ES-I3 (cell line): Measurements from ENCODE around the gene NMT1.

Experiments
- H3K36me3 ChIP-seq: 2 replicates; pipeline ENCODE4 v1.6.1; 2013; ENCODE audit warnings: mild to moderate bottlenecking, low read length, control low read depth, moderate library complexity; ENCODE audit not compliant: insufficient read depth
- H3K4me1 ChIP-seq: 2 replicates; pipeline ENCODE4 v1.6.1; 2013; ENCODE audit warnings: mild to moderate bottlenecking, control low read depth, low read length; ENCODE audit not compliant: insufficient read depth
- H3K9ac ChIP-seq: 2 replicates; pipeline ENCODE4 v1.6.1; 2013; ENCODE audit warnings: low read depth, mild to moderate bottlenecking, low read length, moderate library complexity
- H3K9me3 ChIP-seq: 2 replicates; pipeline ENCODE4 v1.6.1; 2013; ENCODE audit warnings: mild to moderate bottlenecking, low read length, moderate library complexity; ENCODE audit not compliant: control insufficient read depth, insufficient read depth

The NMT1 gene

GRCh38 chr17:45029758-45030423 is 31.2 kb upstream of the NMT1 start:
- Histone ChIP-seq H3K9ac (no peak overlapping the region), H3K36me3 (peaks cover 28% of the 10 kb centered on the region), H3K4me1 (no peaks in the 10 kb centered on the region), H3K9me3 (no peaks in the 10 kb centered on the region)

DNA sequence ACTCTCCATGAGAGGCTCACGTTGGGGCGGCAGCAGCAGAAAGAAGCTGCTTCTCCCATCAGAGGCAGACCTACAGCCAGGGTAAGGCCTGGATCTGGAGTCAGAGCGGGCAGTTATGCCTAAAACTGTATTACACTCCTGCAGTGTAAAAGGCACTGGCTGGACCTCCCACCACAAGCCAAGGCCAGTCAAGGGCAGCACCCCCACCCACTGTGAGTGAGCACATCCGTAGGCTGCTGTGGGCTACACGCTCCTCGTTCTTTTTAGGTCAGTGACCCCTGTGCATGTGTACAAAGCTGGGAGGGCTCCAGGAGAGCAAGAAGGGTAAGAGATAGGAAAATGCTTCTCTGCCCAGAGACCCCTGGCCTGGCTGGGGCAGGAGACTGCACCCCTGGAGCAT is 30.4 kb upstream of the NMT1 start:
- Histone ChIP-seq H3K9me3 (no peaks in the 10 kb centered on the region), H3K9ac (no peak overlapping the region), H3K4me1 (no peaks in the 10 kb centered on the region), H3K36me3 (peaks cover 28% of the 10 kb centered on the region)

- H3K36me3 ChIP-seq, result peaks cover 28% of the 10 kb centered on the region
- no peak overlapping the region for H3K9ac ChIP-seq
- H3K9me3 ChIP-seq, result no peaks in the 10 kb centered on the region
- no peaks in the 10 kb centered on the region for H3K4me1 ChIP-seq
Observed at GRCh38 chr17:45031231-45032173, 29.6 kb upstream of the NMT1 start.

DNA sequence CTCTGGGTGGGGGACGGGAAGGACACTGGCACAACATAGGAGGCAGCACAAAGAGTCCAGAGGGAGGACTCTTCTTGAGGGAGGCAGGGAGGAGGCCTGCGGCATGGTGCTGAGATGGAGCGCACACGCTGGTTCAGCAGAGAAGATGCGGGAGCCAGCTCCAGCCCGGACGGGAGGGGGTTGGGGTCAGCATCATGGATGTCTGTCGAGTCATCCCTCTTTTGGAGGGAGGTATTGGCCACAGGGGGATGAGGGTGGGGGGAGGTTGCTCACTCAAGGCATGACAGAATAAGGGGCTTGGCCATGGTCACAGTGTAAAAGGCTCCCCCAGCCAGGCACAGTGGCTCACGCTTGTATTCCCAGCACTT is 29.0 kb upstream of the NMT1 start:
- Histone ChIP-seq H3K36me3 (peaks cover 23% of the 10 kb centered on the region), H3K9me3 (no peaks in the 10 kb centered on the region), H3K4me1 (no peaks in the 10 kb centered on the region), H3K9ac (no peak overlapping the region)

DNA sequence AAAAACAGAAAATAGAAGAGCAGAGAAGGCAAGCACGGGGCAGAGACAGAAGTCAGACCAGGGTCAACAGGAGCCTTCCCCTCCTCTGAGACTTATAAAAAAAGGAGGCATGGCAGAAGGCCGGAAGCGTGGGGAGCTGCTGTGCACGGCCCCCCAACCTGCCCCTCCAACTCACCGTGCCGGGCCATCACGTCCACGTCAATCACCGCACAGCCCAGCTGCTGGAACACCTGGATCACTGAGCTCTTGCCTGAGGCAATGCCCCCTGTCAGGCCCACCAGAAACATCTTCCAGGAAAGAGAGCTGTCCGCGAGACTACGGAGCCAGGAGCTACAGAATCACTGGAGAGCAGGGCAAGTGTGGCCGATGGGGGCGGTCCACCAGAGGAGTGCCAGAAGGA is 26.5 kb upstream of the NMT1 start:
- Histone ChIP-seq H3K9ac (no peak overlapping the region), H3K9me3 (no peaks in the 10 kb centered on the region), H3K36me3 (peaks cover 23% of the 10 kb centered on the region), H3K4me1 (peaks cover 5% of the 10 kb centered on the region; the same call in 1 of the 2 replicates)

DNA sequence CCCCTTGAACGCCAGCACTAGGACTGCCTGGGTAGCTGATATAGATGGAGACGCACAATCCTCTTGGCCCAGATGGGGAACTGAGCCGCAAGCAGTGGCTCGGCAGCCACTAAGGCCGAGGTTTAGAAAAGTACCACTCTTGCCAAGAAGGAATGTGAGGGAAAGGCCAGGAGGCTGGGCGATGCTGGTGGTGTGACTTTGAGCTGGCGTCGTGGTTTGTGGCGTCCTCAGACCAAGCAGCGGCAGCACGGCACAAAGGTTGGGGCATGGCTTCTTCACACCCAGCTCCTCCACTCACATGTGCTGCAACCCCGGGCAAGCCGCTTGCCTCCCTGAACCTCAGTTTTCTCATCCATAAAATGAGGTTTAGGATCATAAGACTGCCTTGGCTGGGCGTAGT is 25.3 kb upstream of the NMT1 start:
- Histone ChIP-seq H3K9ac (no peak overlapping the region), H3K4me1 (peaks cover 9% of the 10 kb centered on the region; the same call in 1 of the 2 replicates), H3K36me3 (peaks cover 17% of the 10 kb centered on the region), H3K9me3 (no peaks in the 10 kb centered on the region)

DNA sequence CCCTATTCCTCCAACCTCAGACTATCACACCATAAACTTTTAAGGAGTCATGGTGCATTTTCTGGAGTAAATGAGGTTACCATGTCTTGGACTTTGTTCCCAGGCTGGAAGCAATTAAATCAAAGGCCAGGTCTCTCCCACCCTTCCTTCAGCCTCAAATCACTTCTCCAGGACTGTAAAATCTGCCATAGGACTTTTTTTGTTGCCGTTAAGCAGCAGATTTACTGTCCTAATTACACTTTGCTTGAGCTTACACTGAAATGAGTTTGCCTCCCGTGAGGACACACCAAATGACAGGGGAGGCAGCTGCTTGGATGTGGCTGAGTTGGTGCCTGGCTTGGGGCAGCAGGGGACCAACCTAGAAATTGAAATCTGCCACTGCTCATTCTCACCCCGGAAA is 24.4 kb upstream of the NMT1 start:
- Histone ChIP-seq H3K36me3 (peaks cover 9% of the 10 kb centered on the region; the same call in 1 of the 2 replicates), H3K4me1 (peaks cover 13% of the 10 kb centered on the region; the same call in 1 of the 2 replicates), H3K9ac (no peak overlapping the region), H3K9me3 (no peaks in the 10 kb centered on the region)

- no peak overlapping the region for H3K9ac ChIP-seq
Observed at GRCh38 chr17:45038728-45039634, 22.1 kb upstream of the NMT1 start.

DNA sequence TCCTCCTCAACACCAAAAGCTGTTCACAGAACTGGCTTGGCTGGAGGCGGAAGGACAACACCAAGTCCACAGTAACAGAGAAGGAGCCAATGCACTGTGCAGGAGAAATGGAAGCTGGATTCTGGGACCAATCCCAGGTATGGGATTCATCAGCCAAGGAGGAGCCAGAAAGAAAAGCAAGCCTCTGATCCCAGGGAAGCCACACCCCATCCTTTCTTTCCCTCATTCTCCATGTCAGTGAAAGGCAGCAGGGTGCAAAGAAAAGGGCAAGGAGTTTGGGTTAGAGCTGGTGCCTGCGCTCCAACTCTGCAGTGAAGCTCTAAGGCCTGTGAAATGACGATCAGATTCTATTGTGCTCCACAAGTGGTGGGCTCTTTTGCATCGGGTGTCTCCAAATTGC is 20.7 kb upstream of the NMT1 start:
- Histone ChIP-seq H3K4me1 (peaks cover 29% of the 10 kb centered on the region; the same call in 1 of the 2 replicates), H3K9me3 (no peaks in the 10 kb centered on the region), H3K9ac (no peak overlapping the region), H3K36me3 (no peaks in the 10 kb centered on the region; the same call in 1 of the 2 replicates)

More at GRCh38 chr17:45038728-45039634, 22.1 kb upstream of the NMT1 start:
- no peaks in the 10 kb centered on the region for H3K9me3 ChIP-seq
- peaks cover 25% of the 10 kb centered on the region; the same call in 1 of the 2 replicates for H3K4me1 ChIP-seq
- H3K36me3 ChIP-seq, result peaks cover 5% of the 10 kb centered on the region; the same call in 1 of the 2 replicates

GRCh38 chr17:45042346-45043120 is 18.6 kb upstream of the NMT1 start:
- no peaks in the 10 kb centered on the region for H3K36me3 ChIP-seq
- peaks cover 36% of the 10 kb centered on the region for H3K4me1 ChIP-seq
- H3K9me3 ChIP-seq, result no peaks in the 10 kb centered on the region
- no peak overlapping the region for H3K9ac ChIP-seq

DNA sequence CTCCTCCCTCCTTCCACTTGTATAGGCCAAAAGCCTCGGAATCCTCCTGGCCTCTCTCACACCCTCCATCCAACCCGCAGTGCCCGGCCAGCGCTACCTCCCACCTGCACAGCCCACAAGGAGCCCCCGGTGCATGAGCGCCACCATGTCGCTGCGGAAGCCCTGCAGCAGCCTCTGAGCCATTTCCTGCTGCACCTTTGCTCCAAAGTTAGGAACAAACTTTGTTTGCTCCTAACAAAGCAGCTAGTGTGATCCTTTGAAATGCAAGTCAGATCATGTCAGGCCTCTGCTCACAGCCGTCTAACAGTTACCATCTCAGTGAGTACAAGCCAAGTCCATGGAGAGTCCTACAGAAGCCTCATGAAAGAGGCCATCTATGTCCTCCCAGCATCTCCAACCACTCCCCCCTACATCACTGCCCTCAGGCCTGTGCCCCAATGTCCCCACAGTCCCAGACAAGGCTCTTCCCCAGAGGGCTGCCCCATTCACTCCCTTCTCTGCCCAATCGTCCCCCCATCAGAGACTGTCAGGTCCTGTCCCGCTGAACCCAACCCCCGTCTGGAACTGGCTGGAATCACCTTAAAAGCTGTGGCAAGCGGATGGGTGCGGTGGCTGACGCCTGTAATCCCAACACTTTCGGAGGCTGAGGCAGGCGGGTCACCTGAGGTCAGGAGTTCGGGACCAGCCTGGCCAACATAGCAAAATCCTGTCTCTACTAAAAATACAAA is 17.1 kb upstream of the NMT1 start:
- Histone ChIP-seq H3K9ac (no peak overlapping the region), H3K36me3 (no peaks in the 10 kb centered on the region), H3K4me1 (peaks cover 36% of the 10 kb centered on the region), H3K9me3 (no peaks in the 10 kb centered on the region)

DNA sequence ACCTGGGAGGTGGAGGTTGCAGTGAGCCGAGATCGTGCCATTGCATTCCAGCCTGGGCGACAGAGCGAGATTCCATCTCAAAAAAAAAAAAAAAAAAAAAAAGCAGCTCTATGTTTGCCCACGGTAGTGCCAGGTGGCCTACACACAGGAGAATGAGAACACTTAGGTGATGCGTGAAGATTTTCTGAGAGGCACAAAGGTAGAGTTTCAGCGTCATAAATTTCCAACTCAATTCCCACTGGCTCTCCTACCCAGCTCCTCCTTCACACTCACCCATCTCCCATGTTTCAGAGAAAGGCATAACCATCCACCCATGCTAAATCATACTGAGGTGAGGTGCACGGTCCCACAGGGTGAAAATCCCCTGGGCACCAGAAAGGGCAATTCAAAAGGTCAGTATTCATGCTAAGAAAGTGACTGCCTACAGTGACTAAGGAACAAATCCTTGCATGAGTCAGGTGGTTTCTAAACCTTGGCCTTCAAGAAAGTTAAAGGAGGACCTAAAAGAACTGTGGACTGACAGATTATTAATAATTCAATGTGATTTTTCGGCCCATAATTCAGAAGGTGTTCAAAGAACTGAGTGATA is 14.5 kb upstream of the NMT1 start:
- H3K36me3 ChIP-seq, result no peaks in the 10 kb centered on the region
- no peak overlapping the region for H3K9ac ChIP-seq
- no peaks in the 10 kb centered on the region for H3K9me3 ChIP-seq
- peaks cover 23% of the 10 kb centered on the region for H3K4me1 ChIP-seq
